ENCODE results near the gene KRTAP5-2. TPM values are rescaled to one million over a fixed set of nuclear protein-coding genes. Genes with fewer than 3 reads are reported as not detected.
A peak's percentile ranks its signal among the peaks of the same experiment; 100 is the strongest.

The KRTAP5-2 gene
- total RNA-seq, 1 donor: not detected

GRCh38 chr11:1557904-1558774 lies 40.0 kb downstream of the KRTAP5-2 start:
- DNase-seq (ENCODE audit: low read depth): peak; percentile 82
- no peak overlapping the region for H3K4me3 ChIP-seq (ENCODE audit: low read depth, low read length)
- TF ChIP-seq CTCF (IDR thresholded peaks at IDR 0.05; ENCODE audit: insufficient read depth, low read length): no peak

- TF ChIP-seq CTCF (IDR thresholded peaks at IDR 0.05; ENCODE audit: insufficient read depth, low read length): no peak
- H3K4me3 ChIP-seq (ENCODE audit: low read depth, low read length): no peak overlapping the region
- DNase-seq (ENCODE audit: low read depth): no peak
Observed at GRCh38 chr11:1557051-1557884, 40.8 kb downstream of the KRTAP5-2 start.

DNA sequence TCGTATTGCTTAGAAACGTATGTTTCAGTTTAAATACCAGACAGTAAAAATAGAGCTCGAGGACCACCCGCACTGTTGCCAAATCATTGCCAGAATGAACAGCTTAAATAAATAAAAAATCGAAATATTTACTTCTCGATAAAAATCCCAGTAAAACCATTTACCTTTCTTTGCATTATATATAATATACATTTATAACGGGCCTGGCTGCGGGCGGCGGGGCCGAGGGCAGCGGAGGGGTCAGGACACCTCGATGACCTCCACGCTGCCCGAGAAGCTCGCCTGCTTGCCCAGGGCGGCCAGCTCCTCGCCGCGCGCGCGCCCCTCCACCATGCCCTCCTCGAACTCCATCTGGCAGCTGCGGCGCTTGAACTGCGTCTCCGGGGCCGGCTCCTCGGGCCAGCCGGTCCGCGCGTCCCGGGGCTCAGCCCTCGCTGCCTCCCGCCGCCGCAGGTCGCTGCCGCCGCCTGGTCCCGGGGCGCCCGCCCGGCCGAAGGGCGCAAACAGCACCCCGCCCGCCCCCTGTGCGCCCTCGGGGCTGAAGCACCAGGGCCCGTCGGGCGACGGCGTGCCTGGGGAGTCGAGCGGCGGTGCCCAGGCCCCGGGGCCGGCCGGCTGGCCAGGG lies 41.7 kb downstream of the KRTAP5-2 start:
- DNase-seq (ENCODE audit: low read depth): no peak
- H3K4me3 ChIP-seq (ENCODE audit: low read depth, low read length): no peak overlapping the region
- TF ChIP-seq CTCF (IDR thresholded peaks at IDR 0.05; ENCODE audit: insufficient read depth, low read length): no peak

DNA sequence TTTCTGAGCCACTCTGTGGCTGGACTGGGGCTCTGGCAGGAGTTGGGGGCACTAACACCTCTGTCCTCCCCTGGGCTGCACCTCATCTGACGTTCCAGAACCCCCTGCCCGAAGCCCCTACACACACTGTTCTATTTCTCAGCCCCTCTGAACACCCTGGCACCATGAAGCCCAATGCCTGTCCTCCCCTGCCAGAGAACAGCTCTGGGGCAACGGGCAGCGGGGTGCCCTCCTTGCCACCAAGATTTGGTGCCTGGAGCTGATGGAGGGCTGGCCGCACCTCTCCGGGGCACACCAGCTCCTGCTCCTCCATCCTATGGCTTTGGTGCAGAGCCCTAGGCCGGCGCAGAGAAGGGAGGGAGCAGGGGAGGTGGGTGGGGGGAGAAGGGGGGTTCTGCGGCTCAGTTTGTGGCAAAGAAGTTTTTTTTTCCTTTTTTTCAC lies 42.4 kb downstream of the KRTAP5-2 start:
- H3K4me3 ChIP-seq (ENCODE audit: low read depth, low read length): no peak overlapping the region
- no peak for DNase-seq (ENCODE audit: low read depth)
- TF ChIP-seq CTCF (IDR thresholded peaks at IDR 0.05; ENCODE audit: insufficient read depth, low read length): no peak

GRCh38 chr11:1554981-1555712 lies 42.9 kb downstream of the KRTAP5-2 start:
- TF ChIP-seq CTCF (IDR thresholded peaks at IDR 0.05; ENCODE audit: insufficient read depth, low read length): no peak
- H3K4me3 ChIP-seq (ENCODE audit: low read depth, low read length): no peak overlapping the region
- no peak for DNase-seq (ENCODE audit: low read depth)

All from fibroblast of the aortic adventitia (primary cell).